Nephron (organoid): ENCODE measurements around the gene OSBPL6.

Source experiments
- H3K27ac Mint-ChIP-seq, 3 experiments: 2 replicates each; pipeline ENCODE4 v1.8.0; 2020; ENCODE audit warnings: mixed read lengths in 3 of 3, mild to moderate bottlenecking in 2 of 3, moderate library complexity in 1 of 3
- H3K27me3 Mint-ChIP-seq: 2 replicates; pipeline ENCODE4 v1.8.0; 2021; ENCODE audit warnings: low read depth, mild to moderate bottlenecking, moderate library complexity, mixed read lengths
- H3K36me3 Mint-ChIP-seq: 2 replicates; pipeline ENCODE4 v1.8.0; 2020; ENCODE audit warnings: low read depth, mixed read lengths
- H3K4me1 Mint-ChIP-seq: 2 replicates; pipeline ENCODE4 v1.8.0; 2020; ENCODE audit warnings: mixed read lengths
- H3K4me3 Mint-ChIP-seq, 3 experiments: 2 replicates each; pipeline ENCODE4 v1.8.0; 2020; ENCODE audit warnings: mild to moderate bottlenecking in 3 of 3, mixed read lengths in 3 of 3, moderate library complexity in 2 of 3
- H3K9me3 Mint-ChIP-seq: 2 replicates; pipeline ENCODE4 v1.8.0; 2020; ENCODE audit warnings: mixed read lengths
- TF ChIP-seq, protein P1 (sequence below), 3 experiments: fragments of 200-600 bp; sonication (generic); IDR thresholded peaks; one replicate each; pipeline ENCODE4 v1.5.0; 2021; ENCODE audit warnings: antibody characterized with exemption in 3 of 3; ENCODE audit not compliant: unreplicated experiment in 3 of 3

The OSBPL6 gene

DNA sequence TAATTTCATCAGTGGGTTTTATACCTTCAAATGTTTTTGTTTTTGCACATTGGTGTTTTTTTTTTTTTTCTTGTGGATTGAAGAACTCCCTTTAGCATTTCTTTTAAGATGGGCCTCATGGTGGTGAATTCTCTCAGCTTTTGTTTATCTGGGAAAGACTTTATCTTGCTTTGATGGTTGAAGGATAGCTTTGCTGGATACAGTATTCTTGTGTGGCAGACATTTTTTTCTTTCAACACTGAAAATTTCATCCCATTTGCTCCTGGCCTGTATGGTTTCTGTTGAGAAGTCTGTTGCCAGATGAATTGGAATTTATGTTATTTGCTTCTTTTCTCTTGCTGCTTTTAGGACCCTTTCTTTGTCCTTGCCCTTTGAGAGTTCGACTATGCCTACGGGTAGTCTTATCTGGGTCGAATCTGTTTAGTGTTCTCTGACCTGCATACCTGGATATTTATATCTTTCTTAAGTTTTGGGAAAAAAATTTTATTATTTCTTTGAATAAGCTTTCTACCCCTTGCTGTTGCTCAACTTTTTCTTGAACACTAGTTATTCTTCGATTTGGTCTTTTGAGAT, 231.0 kb downstream of the OSBPL6 start:
- Mint-ChIP-seq H3K27me3 (no peaks in the 10 kb centered on the region), H3K4me1 (peaks cover 6% of the 10 kb centered on the region), H3K36me3 (peaks cover 80% of the 10 kb centered on the region), H3K4me3 (no peak overlapping the region), H3K9me3 (peaks cover 23% of the 10 kb centered on the region), H3K27ac (no peak overlapping the region)
- TF ChIP-seq, protein P1, sequence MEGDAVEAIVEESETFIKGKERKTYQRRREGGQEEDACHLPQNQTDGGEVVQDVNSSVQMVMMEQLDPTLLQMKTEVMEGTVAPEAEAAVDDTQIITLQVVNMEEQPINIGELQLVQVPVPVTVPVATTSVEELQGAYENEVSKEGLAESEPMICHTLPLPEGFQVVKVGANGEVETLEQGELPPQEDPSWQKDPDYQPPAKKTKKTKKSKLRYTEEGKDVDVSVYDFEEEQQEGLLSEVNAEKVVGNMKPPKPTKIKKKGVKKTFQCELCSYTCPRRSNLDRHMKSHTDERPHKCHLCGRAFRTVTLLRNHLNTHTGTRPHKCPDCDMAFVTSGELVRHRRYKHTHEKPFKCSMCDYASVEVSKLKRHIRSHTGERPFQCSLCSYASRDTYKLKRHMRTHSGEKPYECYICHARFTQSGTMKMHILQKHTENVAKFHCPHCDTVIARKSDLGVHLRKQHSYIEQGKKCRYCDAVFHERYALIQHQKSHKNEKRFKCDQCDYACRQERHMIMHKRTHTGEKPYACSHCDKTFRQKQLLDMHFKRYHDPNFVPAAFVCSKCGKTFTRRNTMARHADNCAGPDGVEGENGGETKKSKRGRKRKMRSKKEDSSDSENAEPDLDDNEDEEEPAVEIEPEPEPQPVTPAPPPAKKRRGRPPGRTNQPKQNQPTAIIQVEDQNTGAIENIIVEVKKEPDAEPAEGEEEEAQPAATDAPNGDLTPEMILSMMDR (IDR thresholded peaks at IDR 0.05; ENCODE audit: unreplicated experiment in 3 of 3), result no peak

DNA sequence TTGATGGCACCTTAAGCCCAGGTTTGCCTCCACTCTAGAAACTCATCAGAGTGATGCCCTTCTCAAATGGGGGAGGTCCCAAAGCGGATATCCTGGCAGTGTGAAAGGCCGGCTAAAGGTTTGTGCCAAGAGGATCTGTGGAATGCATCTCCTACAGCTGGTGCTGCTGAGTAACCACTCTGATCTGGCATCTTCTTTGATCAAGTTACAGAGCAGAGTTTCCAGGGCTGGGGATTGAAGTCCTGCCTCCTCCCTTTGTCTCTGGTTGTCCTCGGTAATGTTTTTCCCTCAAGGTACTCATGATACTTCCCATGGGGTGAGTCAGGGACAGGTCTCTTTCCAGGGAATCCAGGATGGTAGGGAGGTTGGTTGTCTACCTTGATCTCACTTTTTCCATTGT, 232.1 kb downstream of the OSBPL6 start:
- Mint-ChIP-seq H3K36me3 (peaks cover 85% of the 10 kb centered on the region), H3K9me3 (peaks cover 23% of the 10 kb centered on the region), H3K4me1 (no peaks in the 10 kb centered on the region), H3K4me3 (no peak overlapping the region), H3K27me3 (no peaks in the 10 kb centered on the region), H3K27ac (no peak overlapping the region)
- TF ChIP-seq, protein P1 (IDR thresholded peaks at IDR 0.05; ENCODE audit: unreplicated experiment in 3 of 3), result no peak

DNA sequence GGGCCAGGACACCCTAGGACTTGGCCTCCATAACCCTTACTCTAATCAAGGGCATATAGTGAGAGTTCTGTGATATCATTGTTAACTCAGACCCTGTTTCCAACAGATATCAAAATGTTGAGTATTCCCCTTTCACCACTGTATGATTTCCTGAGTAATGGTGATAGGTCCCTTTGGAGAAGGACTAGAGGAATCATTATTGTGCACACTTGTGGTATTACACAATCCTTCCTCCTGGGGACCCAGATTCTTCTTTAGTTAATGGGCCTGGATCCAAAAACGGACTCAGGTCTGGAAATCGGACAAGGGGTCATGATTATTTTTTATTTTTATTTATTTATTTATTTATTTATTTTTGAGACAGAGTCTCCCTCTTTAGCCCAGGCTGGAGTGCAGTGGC, 233.1 kb downstream of the OSBPL6 start:
- Mint-ChIP-seq H3K9me3 (peaks cover 23% of the 10 kb centered on the region), H3K27me3 (no peaks in the 10 kb centered on the region), H3K36me3 (peaks cover 92% of the 10 kb centered on the region), H3K4me1 (no peaks in the 10 kb centered on the region), H3K4me3 (no peak overlapping the region), H3K27ac (no peak overlapping the region)
- TF ChIP-seq, protein P1 (IDR thresholded peaks at IDR 0.05; ENCODE audit: unreplicated experiment in 3 of 3), result no peak

DNA sequence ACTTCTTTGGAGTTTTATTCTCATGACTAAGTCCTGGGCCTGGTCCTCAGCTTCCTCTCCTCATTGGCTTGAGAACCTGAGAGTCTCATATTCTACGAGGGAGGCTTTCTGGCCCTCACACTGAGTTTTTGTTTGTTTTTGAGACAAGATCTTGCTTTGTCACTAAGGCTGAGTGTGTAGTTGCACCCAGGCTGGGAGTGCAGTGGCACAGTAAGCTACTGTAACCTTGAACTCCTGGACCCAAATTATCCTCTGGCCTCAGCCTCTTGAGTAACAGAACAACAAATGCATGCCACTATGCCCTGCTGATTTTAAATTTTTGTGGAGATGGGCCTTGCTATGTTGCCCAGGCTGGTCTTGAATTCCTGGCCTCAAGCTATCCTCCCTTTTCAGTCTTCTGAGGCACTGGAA, 234.1 kb downstream of the OSBPL6 start:
- Mint-ChIP-seq H3K36me3 (peaks cover 94% of the 10 kb centered on the region), H3K4me1 (no peaks in the 10 kb centered on the region), H3K9me3 (peaks cover 23% of the 10 kb centered on the region), H3K4me3 (no peak overlapping the region), H3K27me3 (no peaks in the 10 kb centered on the region), H3K27ac (no peak overlapping the region)
- TF ChIP-seq, protein P1 (IDR thresholded peaks at IDR 0.05; ENCODE audit: unreplicated experiment in 3 of 3), result no peak

DNA sequence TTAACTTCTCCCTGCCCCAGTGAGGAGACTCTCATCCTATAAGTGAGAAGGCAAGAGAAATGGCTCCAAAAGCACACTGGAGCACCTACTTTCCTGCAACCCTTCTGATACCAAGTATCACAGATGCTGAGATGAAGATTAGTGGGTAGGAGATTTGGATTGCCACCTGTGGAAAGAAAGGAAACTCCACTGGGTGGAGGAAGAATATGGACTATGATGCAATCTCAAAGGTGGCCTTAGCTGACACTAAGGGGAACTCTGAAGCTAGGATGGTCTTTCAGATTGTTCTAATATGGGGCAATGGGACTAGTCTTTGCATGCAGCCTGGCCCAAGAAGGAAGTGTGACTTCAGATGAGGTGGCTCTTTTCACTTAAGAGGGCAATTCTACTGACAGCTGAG, 235.0 kb downstream of the OSBPL6 start:
- peaks cover 93% of the 10 kb centered on the region for H3K36me3 Mint-ChIP-seq
- no peak overlapping the region for H3K27ac Mint-ChIP-seq
- H3K4me3 Mint-ChIP-seq, result no peak overlapping the region
- TF ChIP-seq, protein P1 (IDR thresholded peaks at IDR 0.05; ENCODE audit: unreplicated experiment in 3 of 3), result no peak
- no peaks in the 10 kb centered on the region for H3K4me1 Mint-ChIP-seq
- H3K9me3 Mint-ChIP-seq, result peaks cover 18% of the 10 kb centered on the region
- H3K27me3 Mint-ChIP-seq, result no peaks in the 10 kb centered on the region

DNA sequence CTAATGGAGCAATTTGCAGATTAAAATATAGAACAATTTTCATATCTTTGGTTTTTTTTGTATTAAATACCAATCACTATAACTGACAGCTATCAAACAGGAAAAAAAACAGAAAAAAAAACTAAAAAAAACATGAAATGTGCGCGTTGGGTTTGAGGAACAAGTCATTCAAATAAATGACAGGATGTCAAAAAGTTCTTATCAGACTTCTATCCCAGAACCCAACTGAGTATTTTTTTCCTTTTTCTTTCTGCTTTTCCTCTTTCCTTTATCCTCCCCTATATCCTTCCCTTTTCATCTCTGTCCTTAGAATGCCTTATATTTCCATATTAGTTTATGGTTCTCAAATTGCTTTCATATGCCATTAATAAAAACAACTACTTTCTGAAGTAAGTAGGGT, 242.3 kb downstream of the OSBPL6 start:
- H3K9me3 Mint-ChIP-seq, result no peaks in the 10 kb centered on the region
- H3K36me3 Mint-ChIP-seq, result peaks cover 73% of the 10 kb centered on the region

More for the DNA sequence above, 242.3 kb downstream of the OSBPL6 start:
- H3K27ac Mint-ChIP-seq, result no peak overlapping the region
- no peaks in the 10 kb centered on the region for H3K27me3 Mint-ChIP-seq
- H3K4me3 Mint-ChIP-seq, result no peak overlapping the region
- no peaks in the 10 kb centered on the region for H3K4me1 Mint-ChIP-seq
- TF ChIP-seq, protein P1 (IDR thresholded peaks at IDR 0.05; ENCODE audit: unreplicated experiment in 3 of 3), result no peak
